ENCODE measurements around the gene ANKLE1. TPM values are rescaled to one million over a fixed set of nuclear protein-coding genes. Genes with fewer than 3 reads are reported as not detected.
A peak's percentile ranks its signal among the peaks of the same experiment; 100 is the strongest.

The ANKLE1 gene
- total and polyA plus RNA-seq, 10 of the 15 experiments (the other 5 are each of a cell fraction or from before 2014, with no cell fraction given), result 2.2 to 17.9 (median 10.9) TPM

DNA sequence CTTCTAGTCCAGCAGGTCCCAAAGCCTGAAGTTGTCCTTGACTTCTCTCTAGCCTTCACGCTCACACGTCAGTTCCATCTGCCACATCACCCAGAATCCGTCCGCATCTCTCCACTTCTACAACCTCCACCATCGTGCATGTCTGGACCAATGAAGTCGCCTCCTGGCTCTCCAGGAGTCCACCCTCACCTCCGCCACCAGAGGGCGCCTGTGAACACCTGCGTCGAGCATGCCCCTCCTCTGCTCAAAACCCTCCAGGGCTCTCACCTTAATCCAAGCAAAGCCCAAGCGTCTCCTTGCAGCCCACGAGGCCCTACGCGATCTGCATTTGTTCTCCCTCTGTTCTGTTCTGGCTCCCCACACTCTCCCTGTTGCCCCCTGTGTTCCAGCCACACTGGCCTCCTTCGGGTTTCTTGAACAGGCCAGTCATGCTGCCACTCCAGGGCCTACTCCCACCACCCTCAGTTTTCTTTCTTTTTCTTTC, 20.8 kb upstream of the ANKLE1 start:
- in situ Hi-C loops (cut with MboI), result no loop called here
- ChIA-PET CTCF (interaction anchor here (0.6 to 10.5 kb wide), 14 partner anchors 12 to 192 kb away, joined by 3 to 120 read pairs (median 4); partner anchors contain the start of genes ANKLE1, MRPL34 and USE1), POLR2A (interaction anchor here (0.6 kb wide), 1 partner anchor 48 kb away, joined by 3 read pairs; no protein-coding TSS in a partner anchor), SMC1A (ENCODE audit: uncharacterized antibody, unreplicated experiment) (interaction anchor here (0.6 to 1.9 kb wide), 8 partner anchors 14 to 195 kb away, joined by 3 to 7 read pairs (median 4); partner anchors contain the start of genes ABHD8, MRPL34 and USE1), RAD21 (ENCODE audit: unreplicated experiment) (interaction anchor here (0.7 to 2.3 kb wide), 7 partner anchors 10 to 192 kb away, joined by 3 to 12 read pairs (median 4); partner anchors contain the start of gene ANKLE1)
- ATAC-seq (peak; percentile 100), FAIRE-seq (peak; percentile 96), DNase-seq (ENCODE audit: low read depth, low spot score) (no peak)
- no peaks in the 10 kb centered on the region for H3K27me3 ChIP-seq (replicated peaks in 1 of 2; ENCODE audit: control insufficient read depth in 2 of 2, insufficient read depth in 2 of 2, low read length in 1 of 2)
- WGBS (ENCODE audit: insufficient coverage, insufficient replicate concordance, low lambda C conversion rate, missing lambda C conversion rate), result 3% methylated on average over 15 of the region's 15 CpGs
- no peak overlapping the region for H3K9ac ChIP-seq (ENCODE audit: control insufficient read depth, insufficient read depth, low read length)
- no peak overlapping the region for H3K27ac ChIP-seq (ENCODE audit: control insufficient read depth, insufficient read depth)
- no peaks in the 10 kb centered on the region for H4K20me1 ChIP-seq (ENCODE audit: control insufficient read depth, insufficient read depth)
- no peaks in the 10 kb centered on the region for H3K36me3 ChIP-seq (ENCODE audit: control insufficient read depth in 2 of 2, insufficient read depth in 2 of 2, low read length in 1 of 2)
- no TSS peak for BruUV-seq (replicated peaks)
- H2AFZ ChIP-seq (ENCODE audit: control insufficient read depth, low read depth, low read length), result peak overlapping the region; percentile 77
- H3K4me2 ChIP-seq (ENCODE audit: control insufficient read depth, insufficient read depth), result no peak overlapping the region; the same call in 1 of the 2 replicates
- intact Hi-C loops (cut with micrococcal nuclease; ENCODE audit: unreplicated experiment), result loop anchor here (1.0 to 10.0 kb wide), 3 partner anchors 21 to 486 kb away; no protein-coding TSS in a partner anchor
- no peak overlapping the region for H3K4me3 ChIP-seq
- H3K9me3 ChIP-seq (replicated peaks; ENCODE audit: control insufficient read depth, insufficient read depth, low read length), result no peaks in the 10 kb centered on the region; the same call in 2 of the 3 replicates
- H3K4me1 ChIP-seq (ENCODE audit: control insufficient read depth, insufficient read depth, low read length), result peaks cover 7% of the 10 kb centered on the region
- no peaks in the 10 kb centered on the region for H3K79me2 ChIP-seq (ENCODE audit: control insufficient read depth, insufficient read depth, low read length)
- TF ChIP-seq MEF2B (IDR thresholded peaks at IDR 0.05; ENCODE audit: partially characterized antibody, poor library complexity, severe bottlenecking) (no peak), PKNOX1 (IDR thresholded peaks at IDR 0.05) (peak; percentile 16; the same call in 1 of the 2 replicates), EZH2 (IDR thresholded peaks at IDR 0.05; ENCODE audit: borderline replicate concordance, control insufficient read depth, low read depth, low read length) (no peak), SUPT20H (IDR thresholded peaks at IDR 0.05; ENCODE audit: borderline replicate concordance, control insufficient read depth, low read depth, low read length) (no peak), SMARCA5 (IDR thresholded peaks at IDR 0.05) (peak; percentile 54; the same call in 1 of the 2 replicates), RELA (IDR thresholded peaks at IDR 0.05; ENCODE audit: borderline replicate concordance, partially characterized antibody) (no peak), GABPA (IDR thresholded peaks at IDR 0.05; ENCODE audit: low read depth) (no peak), CTCF (IDR thresholded peaks at IDR 0.05 in 2 of 3, conservative IDR thresholded peaks at IDR 0.05 in 1 of 3; ENCODE audit: control insufficient read depth in 2 of 3, extremely low read depth in 1 of 3, insufficient read depth in 1 of 3, low read depth in 3 of 3, low read length in 3 of 3) (peak; percentile 90 to 99 (median 97)), TAF1 (IDR thresholded peaks at IDR 0.05; ENCODE audit: borderline replicate concordance, low read depth, low read length) (no peak), HDGF (IDR thresholded peaks at IDR 0.05) (peak; percentile 88), DPF2 (IDR thresholded peaks at IDR 0.05) (no peak), SIX5 (IDR thresholded peaks at IDR 0.05; ENCODE audit: low read depth, low read length, severe bottlenecking) (no peak), ZSCAN29 (IDR thresholded peaks at IDR 0.05) (no peak), TCF12 (IDR thresholded peaks at IDR 0.05; ENCODE audit: low read depth, low read length) (peak; percentile 42; the same call in 1 of the 2 replicates), SP1 (IDR thresholded peaks at IDR 0.05; ENCODE audit: low read depth, low read length) (peak; percentile 23), STAT3 (IDR thresholded peaks at IDR 0.05; ENCODE audit: low read depth, low read length) (no peak), NFYB (IDR thresholded peaks at IDR 0.05; ENCODE audit: insufficient read depth, low read depth, low read length) (0 out of 2 replicates have a peak, but pooled peaks have one; percentile 17), BCL11A (IDR thresholded peaks at IDR 0.05; ENCODE audit: low read depth, low read length) (no peak)
- TF ChIP-seq, protein P1, sequence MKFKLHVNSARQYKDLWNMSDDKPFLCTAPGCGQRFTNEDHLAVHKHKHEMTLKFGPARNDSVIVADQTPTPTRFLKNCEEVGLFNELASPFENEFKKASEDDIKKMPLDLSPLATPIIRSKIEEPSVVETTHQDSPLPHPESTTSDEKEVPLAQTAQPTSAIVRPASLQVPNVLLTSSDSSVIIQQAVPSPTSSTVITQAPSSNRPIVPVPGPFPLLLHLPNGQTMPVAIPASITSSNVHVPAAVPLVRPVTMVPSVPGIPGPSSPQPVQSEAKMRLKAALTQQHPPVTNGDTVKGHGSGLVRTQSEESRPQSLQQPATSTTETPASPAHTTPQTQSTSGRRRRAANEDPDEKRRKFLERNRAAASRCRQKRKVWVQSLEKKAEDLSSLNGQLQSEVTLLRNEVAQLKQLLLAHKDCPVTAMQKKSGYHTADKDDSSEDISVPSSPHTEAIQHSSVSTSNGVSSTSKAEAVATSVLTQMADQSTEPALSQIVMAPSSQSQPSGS (IDR thresholded peaks at IDR 0.05; ENCODE audit: low read length), result no peak

Data from GM12878 (cell line).